K562 (cell line): ENCODE data around the gene IQCM. TPM values are rescaled to one million over a fixed set of nuclear protein-coding genes. Genes with fewer than 3 reads are reported as not detected.

ENCODE experiments used
- ATAC-seq: fragments of 200-7000 bp; cut with Tn5 transposase; 3 replicates; pipeline ENCODE4 v1.9.1; 2020; ENCODE audit warnings: moderate library complexity
- BruUV-seq: library from RNA; stranded (reverse); fragments of 400-500 nt; replicated peaks from 2 replicates; lab custom pipeline; 2021; lab: Mats Ljungman, UMichigan
- CTCF ChIA-PET: fragments of 300-600 bp; formaldehyde crosslinking; extraction: SDS; loops from one replicate; lab custom pipeline; 2021; ENCODE audit warnings: low intra/inter-chr PET ratio; lab: Yijun Ruan, JAX
- POLR2A ChIA-PET: fragments of 300-600, 350-650 bp; sonication (Branson Sonifier 250); formaldehyde crosslinking; extraction: SDS; loops from one replicate; lab custom pipeline; 2021; ENCODE audit warnings: antibody characterized with exemption, inconsistent platforms; lab: Yijun Ruan, JAX
- DNase-seq, 4 experiments: peaks; one replicate each; pipeline versions ENCODE4 v3.0.0 to v3.0.0-alpha.2; 2011 to 2018; ENCODE audit warnings: low spot score in 3 of 4, mixed read lengths in 3 of 4; ENCODE audit errors: extremely low read depth in 1 of 4
- FAIRE-seq: peaks from 2 replicates; lab custom pipeline; 2011; peaks lifted over from hg19 to GRCh38; lab: Jason Lieb, UNC
- H2AFZ ChIP-seq: 2 replicates; pipeline ENCODE4 v1.6.0; 2011; ENCODE audit warnings: low read depth, low read length, control low read depth, inconsistent platforms
- H3K27ac ChIP-seq: fragments of 200-600 bp; 3 replicates; pipeline ENCODE4 v1.8.0; 2011; ENCODE audit warnings: low read depth, mild to moderate bottlenecking, control low read depth, inconsistent platforms, low read length, moderate library complexity, mixed read lengths; ENCODE audit errors: extremely low read depth
- H3K27me3 ChIP-seq, 2 experiments: fragments of 300-600 bp in 1 of 2; 2 replicates in 1 of 2; 3 replicates in 1 of 2; pipeline versions ENCODE4 v1.6.0 to v1.8.0; 2011; ENCODE audit warnings: inconsistent platforms in 2 of 2, low read length in 2 of 2, mild to moderate bottlenecking in 1 of 2, mixed read lengths in 1 of 2, moderate library complexity in 1 of 2; ENCODE audit not compliant: control insufficient read depth in 2 of 2, insufficient read depth in 2 of 2
- H3K36me3 ChIP-seq: fragments of 300-600 bp; 3 replicates; pipeline ENCODE4 v1.8.0; 2011; ENCODE audit warnings: mild to moderate bottlenecking, low read length, inconsistent platforms; ENCODE audit not compliant: control insufficient read depth, insufficient read depth
- H3K4me1 ChIP-seq, 2 experiments: fragments of 200-600 bp in 1 of 2; replicated peaks in 1 of 2; 2 replicates in 1 of 2; 3 replicates in 1 of 2; pipeline versions ENCODE4 v1.5.1 to v1.8.0; 2011; ENCODE audit warnings: inconsistent platforms in 2 of 2, low read length in 2 of 2, mild to moderate bottlenecking in 1 of 2, mixed read lengths in 1 of 2, moderate library complexity in 1 of 2; ENCODE audit not compliant: control insufficient read depth in 2 of 2, insufficient read depth in 2 of 2
- H3K4me2 ChIP-seq: 2 replicates; pipeline ENCODE4 v1.6.1; 2011; ENCODE audit warnings: low read length, control low read depth, inconsistent platforms, mixed read lengths; ENCODE audit not compliant: insufficient read depth
- H3K4me3 ChIP-seq: fragments of 200-600 bp; sonication (generic), shearing (Covaris generic); 2 replicates; pipeline ENCODE4 v1.5.1; 2016; ENCODE audit warnings: control low read depth, inconsistent platforms
- H3K79me2 ChIP-seq: fragments of 200-600 bp; 3 replicates; pipeline ENCODE4 v1.8.0; 2011; ENCODE audit warnings: low read length, inconsistent platforms; ENCODE audit not compliant: control insufficient read depth, insufficient read depth
- H3K9ac ChIP-seq, 2 experiments: 2 replicates each; pipeline versions ENCODE4 v1.6.0 to v1.6.1; 2011; ENCODE audit warnings: low read depth in 2 of 2, low read length in 2 of 2, control low read depth in 1 of 2, inconsistent platforms in 1 of 2, mild to moderate bottlenecking in 1 of 2, mixed read lengths in 1 of 2; ENCODE audit not compliant: insufficient read depth in 1 of 2
- H3K9me1 ChIP-seq: one replicate; pipeline ENCODE4 v1.6.0; 2011; ENCODE audit warnings: inconsistent platforms, mild to moderate bottlenecking, low read length, moderate library complexity; ENCODE audit not compliant: control insufficient read depth, insufficient read depth
- H3K9me3 ChIP-seq: replicated peaks from 2 replicates; pipeline ENCODE4 v1.5.1; 2011; ENCODE audit warnings: low read depth, low read length, inconsistent platforms; ENCODE audit not compliant: control insufficient read depth, insufficient read depth
- H4K20me1 ChIP-seq: replicated peaks from 2 replicates; pipeline ENCODE4 v1.6.1; 2011; ENCODE audit warnings: low read length, inconsistent platforms, mixed read lengths; ENCODE audit not compliant: control insufficient read depth, insufficient read depth
- CTBP1 ChIP-seq: fragments of 450-650 bp; IDR thresholded peaks from 2 replicates; pipeline ENCODE4 v1.6.1; 2016; ENCODE audit warnings: borderline replicate concordance
- HBP1 ChIP-seq: fragments of 450-650 bp; formaldehyde crosslinking; IDR thresholded peaks from 2 replicates; pipeline ENCODE4 v1.4.0; 2022; ENCODE audit warnings: missing genetic modification characterization
- HDGF ChIP-seq: fragments of 450-650 bp; IDR thresholded peaks from 2 replicates; pipeline ENCODE4 v1.6.1; 2016
- KLF16 ChIP-seq: IDR thresholded peaks from 2 replicates; pipeline ENCODE4 v1.6.1; 2016; ENCODE audit warnings: antibody characterized with exemption
- PHF8 ChIP-seq: fragments of 200-600 bp; sonication (generic); IDR thresholded peaks from 2 replicates; pipeline ENCODE4 v1.6.1; 2012; ENCODE audit warnings: mixed run types, mild to moderate bottlenecking, inconsistent platforms, low read length, moderate library complexity, borderline replicate concordance
- POLR2AphosphoS2 ChIP-seq: IDR thresholded peaks from 2 replicates; pipeline ENCODE4 v1.6.1; 2012; ENCODE audit warnings: low read length, improper control_type of control experiment
- RAD51 ChIP-seq: fragments of 450-650 bp; IDR thresholded peaks from 2 replicates; pipeline ENCODE4 v1.7.1; 2016; ENCODE audit warnings: low read depth, mild to moderate bottlenecking, borderline replicate concordance
- TARDBP ChIP-seq: fragments of 450-650 bp; IDR thresholded peaks from 2 replicates; pipeline ENCODE4 v1.6.1; 2016
- UBTF ChIP-seq, 2 experiments: IDR thresholded peaks; 2 replicates each; pipeline ENCODE4 v1.6.1; 2012; ENCODE audit warnings: improper control_type of control experiment in 2 of 2, low read depth in 2 of 2, low read length in 2 of 2, borderline replicate concordance in 1 of 2
- ZNF3 ChIP-seq: fragments of 250-450 bp; sonication (Bioruptor Pico); IDR thresholded peaks from 2 replicates; pipeline ENCODE4 v1.5.0; 2021; ENCODE audit warnings: mild to moderate bottlenecking, moderate library complexity
- ZNF586 ChIP-seq: fragments of 450-650 bp; formaldehyde crosslinking; conservative IDR thresholded peaks from 2 replicates; pipeline ENCODE4 v1.4.0; 2020; ENCODE audit warnings: mild to moderate bottlenecking, moderate library complexity
- ZNF589 ChIP-seq: fragments of 200-800 bp; sonication (Bioruptor generic); IDR thresholded peaks from 2 replicates; pipeline ENCODE4 v1.6.1; 2016; ENCODE audit warnings: low read depth, missing genetic modification characterization, missing compliant biosample characterization
- ZNF76 ChIP-seq: fragments of 250-450 bp; sonication (Bioruptor Pico); IDR thresholded peaks from 2 replicates; pipeline ENCODE4 v1.4.0; 2020; ENCODE audit warnings: mild to moderate bottlenecking, moderate library complexity, borderline replicate concordance
- WGBS: fragments of 100-300 bp; shearing (Covaris generic); methylation state at CpG from one replicate; pipeline ENCODE4 v1.1.6; 2016; ENCODE audit warnings: low coverage, mixed read lengths; ENCODE audit not compliant: insufficient coverage; ENCODE audit errors: missing lambda C conversion rate; 5-methylcytosine and 5-hydroxymethylcytosine counted together
- in situ Hi-C: fragments of 300-500 bp; cut with MboI; formaldehyde crosslinking; loops from 4 replicates; pipeline ENCODE4 v1.15.0; 2018; ENCODE audit warnings: inconsistent platforms, mixed read lengths
- intact Hi-C: fragments of 100-400 bp; cut with micrococcal nuclease; formaldehyde crosslinking; loops from 2 replicates; pipeline ENCODE4 v1.14.2; 2022
- polyA plus RNA-seq, 8 experiments: library from polyadenylated mRNA; depleted of rRNA in 4 of 8; stranded (reverse) in 5 of 8; unstranded in 3 of 8; fragments of >200 nt; fragmentation: Nextera tagmentation in 2 of 8; fragmentation: Illumina TruSeq in 1 of 8; extraction: Ambion mirVana in 2 of 8; extraction: Trizol in 1 of 8; gene quantifications; 2 replicates each; pipeline versions ENCODE4 v1.2.1 to v1.2.3, GENCODE V29; 2011 to 2014; ENCODE audit warnings: inconsistent platforms in 1 of 8, missing spikeins in 1 of 8
- total RNA-seq, 7 experiments: library from RNA; depleted of rRNA in 6 of 7; stranded (reverse); fragments of >200 nt in 6 of 7; fragmentation: Illumina TruSeq in 2 of 7; extraction: Trizol in 2 of 7; gene quantifications; 2 replicates each; pipeline versions ENCODE4 v1.2.1 to v1.2.3, GENCODE V29; 2011 to 2021; ENCODE audit warnings: low replicate concordance in 1 of 7

The IQCM gene
- total and polyA plus RNA-seq, 9 of the 15 experiments (the other 6 are each of a cell fraction or from before 2014, with no cell fraction given) = not detected

- Histone ChIP-seq H2AFZ (no peak overlapping the region), H3K9ac (no peak overlapping the region)
- CTCF ChIA-PET = no interaction called here
- 0% methylated on average over 4 of the region's 4 CpGs for WGBS
- TF ChIP-seq ZNF76 (no peak), ZNF3 (CRISPR knock-in tag) (no peak), ZNF586 (CRISPR knock-in tag) (no peak), TARDBP (no peak), RAD51 (no peak), KLF16 (no peak), PHF8 (no peak), POLR2AphosphoS2 (no peak), CTBP1 (no peak), HBP1 (CRISPR knock-in tag) (no peak), HDGF (no peak), UBTF (IDR thresholded peaks at IDR 0.05; ENCODE audit: borderline replicate concordance in 1 of 2, low read depth in 2 of 2, low read length in 2 of 2) (no peak), ZNF589 (no peak)
- TF ChIP-seq, all 486 proteins: peak for 0
- Histone ChIP-seq H4K20me1 (no peaks in the 10 kb centered on the region), H3K4me2 (no peak overlapping the region), H3K9me3 (no peaks in the 10 kb centered on the region), H3K79me2 (no peaks in the 10 kb centered on the region), H3K4me3 (no peak overlapping the region), H3K4me1 (no peaks in the 10 kb centered on the region), H3K27me3 (no peaks in the 10 kb centered on the region), H3K36me3 (no peaks in the 10 kb centered on the region), H3K9me1 (no peaks in the 10 kb centered on the region), H3K27ac (no peak overlapping the region)
- in situ Hi-C loops = no loop called here
- no TSS peak for BruUV-seq
- ATAC-seq (no peak), DNase-seq (no peak), FAIRE-seq (no peak)
- intact Hi-C loops = no loop called here
- POLR2A ChIA-PET = no interaction called here
Measured at GRCh38 chr4:149409146-149409545, 406.5 kb downstream of the IQCM start.
